Measurements from ENCODE around the gene GOT2. TPM values are rescaled to one million over a fixed set of nuclear protein-coding genes. Genes with fewer than 3 reads are reported as not detected.

Gene GOT2
- total and polyA plus RNA-seq, 2 experiments from 2014 or later: 83.8 to 103 TPM

GRCh38 chr16:58716468-58716867 lies 17.6 kb downstream of the GOT2 start:
- no peak for DNase-seq (ENCODE audit: low spot score)
- Histone ChIP-seq H3K4me3 (no peak overlapping the region), H3K9me3 (ENCODE audit: low read depth) (no peaks in the 10 kb centered on the region), H2AFZ (no peak overlapping the region), H3K9me2 (replicated peaks; ENCODE audit: insufficient read depth) (no peaks in the 10 kb centered on the region), H3K27ac (no peak overlapping the region), H3K4me2 (no peak overlapping the region), H3K27me3 (no peaks in the 10 kb centered on the region), H3K79me2 (no peaks in the 10 kb centered on the region), H4K20me1 (ENCODE audit: insufficient read depth, poor library complexity, severe bottlenecking) (no peaks in the 10 kb centered on the region), H3K36me3 (replicated peaks; ENCODE audit: insufficient read depth, low read depth) (no peaks in the 10 kb centered on the region), H3K4me1 (ENCODE audit: insufficient read depth) (peaks cover 3% of the 10 kb centered on the region)
- WGBS (ENCODE audit: low lambda C conversion rate, missing lambda C conversion rate): 88% methylated on average over 8 of the region's 8 CpGs
- no peak for TF ChIP-seq CTCF (IDR thresholded peaks at IDR 0.05; ENCODE audit: poor library complexity)
- TF ChIP-seq EZH2phosphoT487 (IDR thresholded peaks at IDR 0.05; ENCODE audit: low read depth, severe bottlenecking, unreplicated experiment): no peak
- no peak for TF ChIP-seq EZH2 (IDR thresholded peaks at IDR 0.05; ENCODE audit: borderline replicate concordance)

DNA sequence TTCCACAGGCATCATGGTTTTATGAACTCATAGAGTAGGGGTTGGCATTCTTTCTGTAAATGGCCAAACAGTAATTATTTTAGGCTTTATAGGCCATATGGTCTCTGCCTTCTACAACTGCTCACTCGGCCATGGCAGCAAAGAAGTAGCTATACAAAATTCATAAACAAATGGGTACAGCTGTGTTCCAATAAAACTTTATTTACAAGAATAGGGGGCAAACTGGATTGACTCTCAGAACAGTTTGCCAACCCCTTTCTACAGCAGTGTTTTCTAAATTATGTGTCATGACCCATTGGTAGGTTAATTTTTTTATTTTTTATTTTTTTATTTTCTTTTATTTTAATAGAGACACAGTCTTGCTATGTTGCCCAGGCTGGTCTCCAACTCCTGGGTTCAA lies 20.4 kb downstream of the GOT2 start:
- no peaks in the 10 kb centered on the region for H3K79me2 ChIP-seq
- no peaks in the 10 kb centered on the region for H3K9me3 ChIP-seq (ENCODE audit: low read depth)
- no peak for TF ChIP-seq EZH2phosphoT487 (IDR thresholded peaks at IDR 0.05; ENCODE audit: low read depth, severe bottlenecking, unreplicated experiment)
- 97% methylated on average over 1 of the region's 1 CpG for WGBS (ENCODE audit: low lambda C conversion rate, missing lambda C conversion rate)
- no peaks in the 10 kb centered on the region for H3K4me1 ChIP-seq (ENCODE audit: insufficient read depth)
- no peak for DNase-seq (ENCODE audit: low spot score)
- no peaks in the 10 kb centered on the region for H3K27me3 ChIP-seq
- H4K20me1 ChIP-seq (ENCODE audit: insufficient read depth, poor library complexity, severe bottlenecking): no peaks in the 10 kb centered on the region
- H3K9me2 ChIP-seq (replicated peaks; ENCODE audit: insufficient read depth): no peaks in the 10 kb centered on the region
- H3K4me3 ChIP-seq: no peak overlapping the region
- no peak overlapping the region for H3K27ac ChIP-seq
- H3K4me2 ChIP-seq: no peak overlapping the region
- H3K36me3 ChIP-seq (replicated peaks; ENCODE audit: insufficient read depth, low read depth): no peaks in the 10 kb centered on the region
- H2AFZ ChIP-seq: no peak overlapping the region

DNA sequence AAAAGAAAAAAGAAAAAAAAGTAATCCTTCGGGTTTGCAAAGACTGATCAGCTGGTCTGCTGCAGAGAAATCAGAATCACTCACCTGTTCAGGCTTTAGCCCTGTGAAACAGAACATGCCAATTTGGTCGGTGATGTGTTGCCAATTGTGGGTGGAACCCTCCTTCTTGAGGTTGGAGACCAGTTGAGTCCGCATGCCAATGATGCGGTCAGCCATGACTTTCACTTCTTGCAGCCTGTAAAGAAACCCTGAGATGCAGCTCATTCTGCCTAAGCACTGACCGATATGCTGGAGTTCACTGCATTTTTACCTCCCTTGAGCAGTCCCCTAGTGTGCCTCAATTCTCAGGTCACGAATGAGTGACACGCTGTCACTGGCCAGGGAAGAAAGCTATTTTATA lies 24.8 kb downstream of the GOT2 start:
- H3K9me3 ChIP-seq (ENCODE audit: low read depth): no peaks in the 10 kb centered on the region
- H3K4me1 ChIP-seq (ENCODE audit: insufficient read depth): no peaks in the 10 kb centered on the region
- no peak overlapping the region for H3K4me2 ChIP-seq
- H3K4me3 ChIP-seq: no peak overlapping the region
- no peak overlapping the region for H3K27ac ChIP-seq
- WGBS (ENCODE audit: low lambda C conversion rate, missing lambda C conversion rate): 97% methylated on average over 7 of the region's 7 CpGs
- no peaks in the 10 kb centered on the region for H3K79me2 ChIP-seq
- no peaks in the 10 kb centered on the region for H3K36me3 ChIP-seq (replicated peaks; ENCODE audit: insufficient read depth, low read depth)
- TF ChIP-seq EZH2phosphoT487 (IDR thresholded peaks at IDR 0.05; ENCODE audit: low read depth, severe bottlenecking, unreplicated experiment) (no peak), CTCF (IDR thresholded peaks at IDR 0.05; ENCODE audit: poor library complexity) (no peak), EZH2 (IDR thresholded peaks at IDR 0.05; ENCODE audit: borderline replicate concordance) (no peak)
- H3K9me2 ChIP-seq (replicated peaks; ENCODE audit: insufficient read depth): no peaks in the 10 kb centered on the region
- no peaks in the 10 kb centered on the region for H3K27me3 ChIP-seq
- H4K20me1 ChIP-seq (ENCODE audit: insufficient read depth, poor library complexity, severe bottlenecking): no peaks in the 10 kb centered on the region
- DNase-seq (ENCODE audit: low spot score): no peak
- no peak overlapping the region for H2AFZ ChIP-seq

- Histone ChIP-seq H3K27me3 (no peaks in the 10 kb centered on the region), H4K20me1 (ENCODE audit: insufficient read depth, poor library complexity, severe bottlenecking) (no peaks in the 10 kb centered on the region), H3K4me2 (no peak overlapping the region), H2AFZ (no peak overlapping the region), H3K4me1 (ENCODE audit: insufficient read depth) (no peaks in the 10 kb centered on the region), H3K9me2 (replicated peaks; ENCODE audit: insufficient read depth) (no peaks in the 10 kb centered on the region), H3K27ac (no peak overlapping the region), H3K36me3 (replicated peaks; ENCODE audit: insufficient read depth, low read depth) (no peaks in the 10 kb centered on the region), H3K4me3 (no peak overlapping the region), H3K9me3 (ENCODE audit: low read depth) (no peaks in the 10 kb centered on the region), H3K79me2 (no peaks in the 10 kb centered on the region)
- WGBS (ENCODE audit: low lambda C conversion rate, missing lambda C conversion rate): 79% methylated on average over 4 of the region's 4 CpGs
- no peak for DNase-seq (ENCODE audit: low spot score)
- TF ChIP-seq EZH2 (IDR thresholded peaks at IDR 0.05; ENCODE audit: borderline replicate concordance): no peak
- no peak for TF ChIP-seq CTCF (IDR thresholded peaks at IDR 0.05; ENCODE audit: poor library complexity)
- TF ChIP-seq EZH2phosphoT487 (IDR thresholded peaks at IDR 0.05; ENCODE audit: low read depth, severe bottlenecking, unreplicated experiment): no peak
Observed at GRCh38 chr16:58699151-58699550, 35.0 kb downstream of the GOT2 start.
